Liver (tissue), 9 donors: ENCODE results near the gene OGA. TPM values are rescaled to one million over a fixed set of nuclear protein-coding genes. Genes with fewer than 3 reads are reported as not detected.
A peak's percentile ranks its signal among the peaks of the same experiment; 100 is the strongest.

Experiments
- DNase-seq: peaks from one replicate; pipeline ENCODE4 v3.0.0-alpha.2; 2017; ENCODE audit warnings: low spot score
- H3K27ac ChIP-seq, 2 donors: one replicate each; pipeline ENCODE4 v1.7.0; 2013; ENCODE audit warnings: inconsistent platforms in 2 of 2, low read length in 2 of 2, control low read depth in 1 of 2, low read depth in 1 of 2, mild to moderate bottlenecking in 1 of 2
- H3K27me3 ChIP-seq, 4 donors: one replicate each; pipeline versions ENCODE4 v1.6.1 to v1.7.0; 2013; ENCODE audit warnings: low read length in 3 of 4, inconsistent platforms in 1 of 4, mild to moderate bottlenecking in 1 of 4, moderate library complexity in 1 of 4; ENCODE audit not compliant: control insufficient read depth in 4 of 4, insufficient read depth in 4 of 4
- H3K36me3 ChIP-seq, 4 donors: one replicate each; pipeline versions ENCODE4 v1.6.1 to v1.7.0; 2013; ENCODE audit warnings: low read length in 3 of 4, mild to moderate bottlenecking in 3 of 4, low read depth in 1 of 4, moderate library complexity in 1 of 4; ENCODE audit not compliant: control insufficient read depth in 4 of 4, insufficient read depth in 3 of 4
- H3K4me1 ChIP-seq, 4 donors: one replicate each; pipeline versions ENCODE4 v1.6.1 to v1.7.0; 2013; ENCODE audit warnings: low read length in 3 of 4, mild to moderate bottlenecking in 3 of 4, moderate library complexity in 1 of 4; ENCODE audit not compliant: control insufficient read depth in 4 of 4, insufficient read depth in 4 of 4
- H3K4me3 ChIP-seq, 3 donors: one replicate each; pipeline versions ENCODE4 v1.6.1 to v1.7.0; 2013; ENCODE audit warnings: low read length in 3 of 3, control low read depth in 1 of 3, low read depth in 1 of 3, mild to moderate bottlenecking in 1 of 3
- H3K9ac ChIP-seq, 2 donors: one replicate each; pipeline ENCODE4 v1.7.0; 2013; ENCODE audit warnings: low read length in 2 of 2, mild to moderate bottlenecking in 2 of 2, moderate library complexity in 2 of 2, control low read depth in 1 of 2, low read depth in 1 of 2
- H3K9me3 ChIP-seq, 4 donors: one replicate each; pipeline versions ENCODE4 v1.6.1 to v1.7.0; 2013; ENCODE audit warnings: low read length in 3 of 4; ENCODE audit not compliant: control insufficient read depth in 4 of 4
- EGR1 ChIP-seq, 2 donors: IDR thresholded peaks; 2 replicates each; pipeline ENCODE4 v1.6.1; 2016 to 2018; ENCODE audit warnings: antibody characterized with exemption in 2 of 2, low read depth in 2 of 2
- FOXA1 ChIP-seq: IDR thresholded peaks from 2 replicates; pipeline ENCODE4 v1.6.1; 2016; ENCODE audit warnings: antibody characterized with exemption
- GABPA ChIP-seq, 2 donors: IDR thresholded peaks in 1 of 2; conservative IDR thresholded peaks in 1 of 2; 2 replicates each; pipeline ENCODE4 v1.6.1; 2016; ENCODE audit warnings: antibody characterized with exemption in 2 of 2, mild to moderate bottlenecking in 1 of 2, moderate library complexity in 1 of 2
- HNF4A ChIP-seq, 2 donors: conservative IDR thresholded peaks; 2 replicates each; pipeline ENCODE4 v1.6.1; 2016; ENCODE audit warnings: antibody characterized with exemption in 2 of 2, mild to moderate bottlenecking in 2 of 2
- HNF4G ChIP-seq: IDR thresholded peaks from 2 replicates; pipeline ENCODE4 v1.6.1; 2016; ENCODE audit warnings: antibody characterized with exemption
- RAD21 ChIP-seq, 2 donors: IDR thresholded peaks; 2 replicates each; pipeline ENCODE4 v1.6.1; 2016; ENCODE audit warnings: antibody characterized with exemption in 2 of 2, mild to moderate bottlenecking in 2 of 2
- WGBS: extraction: QIAGEN DNeasy Blood & Tissue Kit; methylation state at CpG from one replicate; pipeline ENCODE4 v1.1.7; 2013; 5-methylcytosine and 5-hydroxymethylcytosine counted together
- polyA plus RNA-seq, 2 donors: library from polyadenylated mRNA; stranded (reverse) in 1 of 2; unstranded in 1 of 2; fragments of 200-250 nt in 1 of 2; fragments of >200 nt in 1 of 2; fragmentation: Nextera tagmentation in 1 of 2; extraction: Ambion mirVana in 1 of 2; gene quantifications; one replicate each; pipeline versions ENCODE4 v1.2.1 to v1.2.3, GENCODE V29; 2013 to 2015
- total RNA-seq, 2 donors: library from RNA; depleted of rRNA; stranded (reverse); fragments of >200 nt; gene quantifications; one replicate each; pipeline ENCODE4 v1.2.3, GENCODE V29; 2014
- TF ChIP-seq, protein P1 (sequence below): IDR thresholded peaks from 2 replicates; pipeline ENCODE4 v1.6.1; 2016; ENCODE audit warnings: antibody characterized with exemption
- TF ChIP-seq, protein P2 (sequence below): fragments of 150-350 bp; IDR thresholded peaks from 2 replicates; pipeline ENCODE4 v1.5.1; 2017; ENCODE audit warnings: improper control_type of control experiment, low read depth, low read length; ENCODE audit not compliant: missing input control
- TF ChIP-seq, protein P3 (sequence below): IDR thresholded peaks from 2 replicates; pipeline ENCODE4 v1.6.1; 2016; ENCODE audit warnings: antibody characterized with exemption
- TF ChIP-seq, protein P4 (sequence below): IDR thresholded peaks from 2 replicates; pipeline ENCODE4 v1.6.1; 2016; ENCODE audit warnings: antibody characterized with exemption
- TF ChIP-seq, protein P5 (sequence below): IDR thresholded peaks from 2 replicates; pipeline ENCODE4 v1.6.1; 2016; ENCODE audit warnings: antibody characterized with exemption, mild to moderate bottlenecking
- donor health status: healthy.
- donor health status: healthy.
- donor health status: healthy.
- donor health status: healthy.
- donor health status: healthy.

OGA gene
- total and polyA plus RNA-seq, 4 donors: 18.0 to 64.3 (median 41.4) TPM

DNA sequence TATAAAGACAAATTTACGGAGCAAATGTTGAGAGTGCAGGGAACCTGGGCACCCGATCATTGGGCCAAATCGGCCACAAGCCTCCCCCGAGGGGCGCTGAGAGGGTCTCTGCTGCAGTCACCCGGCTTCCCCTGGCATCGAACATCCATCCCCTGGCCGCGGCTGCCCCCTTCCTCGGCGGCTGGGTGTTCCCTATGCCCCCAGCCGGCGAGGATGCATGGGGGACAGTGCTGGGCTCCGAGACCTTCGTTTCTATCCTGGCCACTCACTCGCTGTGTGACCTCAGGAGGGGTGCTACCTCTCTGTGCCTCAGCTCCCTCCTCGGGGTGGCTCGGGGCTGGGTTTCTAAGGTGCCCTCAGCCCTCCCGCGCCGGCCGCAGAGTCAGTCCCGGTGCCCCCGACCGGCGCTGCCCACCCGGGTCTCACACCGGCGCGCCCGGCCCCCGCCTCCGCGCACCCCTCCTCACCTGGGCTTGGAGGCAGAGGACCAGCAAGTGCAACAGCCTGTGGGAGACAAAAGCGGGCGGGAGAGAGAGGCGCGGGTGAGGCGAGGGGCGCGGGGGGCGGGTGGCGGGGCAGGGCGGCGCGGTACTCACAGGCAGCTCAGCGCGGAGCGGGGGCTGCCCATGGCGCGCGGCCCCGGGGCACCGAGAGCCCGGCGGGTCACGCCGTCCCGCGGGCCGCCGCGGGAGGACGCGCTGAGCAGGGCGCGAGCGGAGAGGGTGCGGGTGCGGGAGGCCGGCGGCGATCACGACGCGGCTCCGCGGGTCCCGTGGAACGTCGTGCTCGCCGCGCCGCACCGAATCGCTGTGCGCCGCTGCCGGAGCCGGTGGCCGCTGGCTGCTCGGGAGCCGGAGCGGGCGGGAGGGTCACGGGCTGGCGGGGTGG, 42.7 kb downstream of the OGA start, which contains the start of gene FGF8:
Gene FGF8, minus strand, starts transcription at position 842 of the 888 bp plus-strand sequence. Its CDS starts 214 bp downstream, at position 628.
- no peaks in the 10 kb centered on the region for H3K36me3 ChIP-seq
- peak within 1 kb of the TSS in 1 of 3 donors; percentile 38 for H3K4me3 ChIP-seq
- peaks cover 0 to 21% (median 3%) of the 10 kb centered on the region in 4 donors for H3K27me3 ChIP-seq
- peaks cover 17 to 29% (median 20%) of the 10 kb centered on the region in 4 donors for H3K4me1 ChIP-seq
- H3K9ac ChIP-seq: no peak within 1 kb of the TSS
- WGBS: 2% methylated on average over 98 of the region's 98 CpGs
- TF ChIP-seq RAD21 (IDR thresholded peaks at IDR 0.05): no peak
- no peak for TF ChIP-seq HNF4A (conservative IDR thresholded peaks at IDR 0.05)
- no peak for TF ChIP-seq GABPA (IDR thresholded peaks at IDR 0.05 in 1 of 2, conservative IDR thresholded peaks at IDR 0.05 in 1 of 2)
- TF ChIP-seq, protein P1, sequence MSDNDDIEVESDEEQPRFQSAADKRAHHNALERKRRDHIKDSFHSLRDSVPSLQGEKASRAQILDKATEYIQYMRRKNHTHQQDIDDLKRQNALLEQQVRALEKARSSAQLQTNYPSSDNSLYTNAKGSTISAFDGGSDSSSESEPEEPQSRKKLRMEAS: no peak
- TF ChIP-seq, protein P2, sequence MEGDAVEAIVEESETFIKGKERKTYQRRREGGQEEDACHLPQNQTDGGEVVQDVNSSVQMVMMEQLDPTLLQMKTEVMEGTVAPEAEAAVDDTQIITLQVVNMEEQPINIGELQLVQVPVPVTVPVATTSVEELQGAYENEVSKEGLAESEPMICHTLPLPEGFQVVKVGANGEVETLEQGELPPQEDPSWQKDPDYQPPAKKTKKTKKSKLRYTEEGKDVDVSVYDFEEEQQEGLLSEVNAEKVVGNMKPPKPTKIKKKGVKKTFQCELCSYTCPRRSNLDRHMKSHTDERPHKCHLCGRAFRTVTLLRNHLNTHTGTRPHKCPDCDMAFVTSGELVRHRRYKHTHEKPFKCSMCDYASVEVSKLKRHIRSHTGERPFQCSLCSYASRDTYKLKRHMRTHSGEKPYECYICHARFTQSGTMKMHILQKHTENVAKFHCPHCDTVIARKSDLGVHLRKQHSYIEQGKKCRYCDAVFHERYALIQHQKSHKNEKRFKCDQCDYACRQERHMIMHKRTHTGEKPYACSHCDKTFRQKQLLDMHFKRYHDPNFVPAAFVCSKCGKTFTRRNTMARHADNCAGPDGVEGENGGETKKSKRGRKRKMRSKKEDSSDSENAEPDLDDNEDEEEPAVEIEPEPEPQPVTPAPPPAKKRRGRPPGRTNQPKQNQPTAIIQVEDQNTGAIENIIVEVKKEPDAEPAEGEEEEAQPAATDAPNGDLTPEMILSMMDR: no peak
- TF ChIP-seq, protein P3, sequence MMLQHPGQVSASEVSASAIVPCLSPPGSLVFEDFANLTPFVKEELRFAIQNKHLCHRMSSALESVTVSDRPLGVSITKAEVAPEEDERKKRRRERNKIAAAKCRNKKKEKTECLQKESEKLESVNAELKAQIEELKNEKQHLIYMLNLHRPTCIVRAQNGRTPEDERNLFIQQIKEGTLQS: no peak
- TF ChIP-seq, protein P4, sequence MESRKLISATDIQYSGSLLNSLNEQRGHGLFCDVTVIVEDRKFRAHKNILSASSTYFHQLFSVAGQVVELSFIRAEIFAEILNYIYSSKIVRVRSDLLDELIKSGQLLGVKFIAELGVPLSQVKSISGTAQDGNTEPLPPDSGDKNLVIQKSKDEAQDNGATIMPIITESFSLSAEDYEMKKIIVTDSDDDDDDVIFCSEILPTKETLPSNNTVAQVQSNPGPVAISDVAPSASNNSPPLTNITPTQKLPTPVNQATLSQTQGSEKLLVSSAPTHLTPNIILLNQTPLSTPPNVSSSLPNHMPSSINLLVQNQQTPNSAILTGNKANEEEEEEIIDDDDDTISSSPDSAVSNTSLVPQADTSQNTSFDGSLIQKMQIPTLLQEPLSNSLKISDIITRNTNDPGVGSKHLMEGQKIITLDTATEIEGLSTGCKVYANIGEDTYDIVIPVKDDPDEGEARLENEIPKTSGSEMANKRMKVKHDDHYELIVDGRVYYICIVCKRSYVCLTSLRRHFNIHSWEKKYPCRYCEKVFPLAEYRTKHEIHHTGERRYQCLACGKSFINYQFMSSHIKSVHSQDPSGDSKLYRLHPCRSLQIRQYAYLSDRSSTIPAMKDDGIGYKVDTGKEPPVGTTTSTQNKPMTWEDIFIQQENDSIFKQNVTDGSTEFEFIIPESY: no peak
- TF ChIP-seq, protein P5, sequence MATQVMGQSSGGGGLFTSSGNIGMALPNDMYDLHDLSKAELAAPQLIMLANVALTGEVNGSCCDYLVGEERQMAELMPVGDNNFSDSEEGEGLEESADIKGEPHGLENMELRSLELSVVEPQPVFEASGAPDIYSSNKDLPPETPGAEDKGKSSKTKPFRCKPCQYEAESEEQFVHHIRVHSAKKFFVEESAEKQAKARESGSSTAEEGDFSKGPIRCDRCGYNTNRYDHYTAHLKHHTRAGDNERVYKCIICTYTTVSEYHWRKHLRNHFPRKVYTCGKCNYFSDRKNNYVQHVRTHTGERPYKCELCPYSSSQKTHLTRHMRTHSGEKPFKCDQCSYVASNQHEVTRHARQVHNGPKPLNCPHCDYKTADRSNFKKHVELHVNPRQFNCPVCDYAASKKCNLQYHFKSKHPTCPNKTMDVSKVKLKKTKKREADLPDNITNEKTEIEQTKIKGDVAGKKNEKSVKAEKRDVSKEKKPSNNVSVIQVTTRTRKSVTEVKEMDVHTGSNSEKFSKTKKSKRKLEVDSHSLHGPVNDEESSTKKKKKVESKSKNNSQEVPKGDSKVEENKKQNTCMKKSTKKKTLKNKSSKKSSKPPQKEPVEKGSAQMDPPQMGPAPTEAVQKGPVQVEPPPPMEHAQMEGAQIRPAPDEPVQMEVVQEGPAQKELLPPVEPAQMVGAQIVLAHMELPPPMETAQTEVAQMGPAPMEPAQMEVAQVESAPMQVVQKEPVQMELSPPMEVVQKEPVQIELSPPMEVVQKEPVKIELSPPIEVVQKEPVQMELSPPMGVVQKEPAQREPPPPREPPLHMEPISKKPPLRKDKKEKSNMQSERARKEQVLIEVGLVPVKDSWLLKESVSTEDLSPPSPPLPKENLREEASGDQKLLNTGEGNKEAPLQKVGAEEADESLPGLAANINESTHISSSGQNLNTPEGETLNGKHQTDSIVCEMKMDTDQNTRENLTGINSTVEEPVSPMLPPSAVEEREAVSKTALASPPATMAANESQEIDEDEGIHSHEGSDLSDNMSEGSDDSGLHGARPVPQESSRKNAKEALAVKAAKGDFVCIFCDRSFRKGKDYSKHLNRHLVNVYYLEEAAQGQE: no peak
- TF ChIP-seq HNF4G: no peak
- DNase-seq: no peak
- H3K27ac ChIP-seq: no peak within 1 kb of the TSS
- no peaks in the 10 kb centered on the region for H3K9me3 ChIP-seq

DNA sequence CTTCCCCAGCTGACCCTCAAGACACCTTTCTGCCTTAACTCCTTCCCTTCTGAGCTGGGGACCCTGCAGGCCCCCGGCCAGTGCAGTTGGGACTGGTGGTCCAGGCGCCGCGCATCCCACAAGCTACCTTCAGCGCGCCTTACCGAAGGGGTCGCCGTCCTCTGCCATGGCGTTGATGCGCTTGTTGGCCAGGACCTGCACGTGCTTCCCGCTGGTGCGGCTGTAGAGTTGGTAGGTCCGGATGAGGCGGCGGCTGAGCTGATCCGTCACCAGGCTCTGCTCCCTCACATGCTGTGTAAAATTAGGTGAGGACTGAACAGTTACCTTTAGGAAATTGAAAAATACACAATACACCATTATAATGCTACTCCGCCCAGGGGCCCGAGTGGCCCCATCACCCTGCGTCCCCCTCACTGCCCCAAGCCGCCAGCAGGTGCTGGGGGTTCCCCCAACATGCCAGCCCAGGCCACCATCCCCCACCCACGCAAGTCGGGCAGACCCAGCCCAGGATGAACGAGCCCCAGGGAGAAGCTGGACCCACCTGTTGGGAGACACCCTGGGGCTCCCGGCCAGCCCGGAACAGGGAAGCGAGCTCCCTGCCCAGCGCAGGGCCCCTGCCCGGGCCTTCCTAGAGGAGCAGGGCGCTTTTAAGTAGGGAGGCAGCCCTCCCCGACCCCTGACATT, 43.5 kb downstream of the OGA start:
- peaks cover 11 to 23% (median 15%) of the 10 kb centered on the region in 4 donors for H3K4me1 ChIP-seq
- TF ChIP-seq EGR1 (IDR thresholded peaks at IDR 0.05; ENCODE audit: low read depth in 2 of 2): no peak
- no peak for TF ChIP-seq FOXA1
- TF ChIP-seq RAD21 (IDR thresholded peaks at IDR 0.05): no peak
- no peak for DNase-seq
- H3K27me3 ChIP-seq: peaks cover 0 to 21% (median 3%) of the 10 kb centered on the region in 4 donors
- H3K4me3 ChIP-seq: no peak overlapping the region
- no peak overlapping the region for H3K9ac ChIP-seq
- no peaks in the 10 kb centered on the region for H3K9me3 ChIP-seq
- 12% methylated on average over 32 of the region's 32 CpGs for WGBS
- H3K36me3 ChIP-seq: no peaks in the 10 kb centered on the region
- no peak overlapping the region for H3K27ac ChIP-seq
